ENCODE measurements around the gene CAND1.

DNA sequence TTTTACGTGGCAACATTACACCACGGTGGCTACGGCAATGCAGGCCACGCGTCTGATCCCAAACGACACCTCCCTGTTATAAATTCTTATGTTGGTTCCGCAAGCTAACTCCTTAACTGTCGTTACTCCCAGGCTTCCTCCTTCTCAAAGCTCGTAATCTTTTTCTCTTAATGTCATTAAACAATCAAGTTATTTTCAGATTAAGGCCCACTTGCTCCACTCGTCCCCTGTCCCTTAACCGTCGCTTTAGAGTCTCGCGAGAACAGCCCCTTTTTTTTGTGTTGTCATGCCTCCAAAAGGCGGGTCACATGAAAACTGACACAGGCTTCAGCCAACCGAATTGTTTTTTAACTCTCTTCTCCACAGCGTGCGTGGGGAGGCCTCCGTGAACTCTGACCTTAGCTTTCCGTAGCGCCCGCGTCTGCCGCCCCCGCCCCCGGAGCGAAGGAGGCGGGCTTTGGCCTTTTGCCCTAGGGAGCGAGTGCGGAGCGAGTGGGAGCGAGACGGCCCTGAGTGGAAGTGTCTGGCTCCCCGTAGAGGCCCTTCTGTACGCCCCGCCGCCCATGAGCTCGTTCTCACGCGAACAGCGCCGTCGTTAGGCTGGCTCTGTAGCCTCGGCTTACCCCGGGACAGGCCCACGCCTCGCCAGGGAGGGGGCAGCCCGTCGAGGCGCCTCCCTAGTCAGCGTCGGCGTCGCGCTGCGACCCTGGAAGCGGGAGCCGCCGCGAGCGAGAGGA is at the start of gene CAND1:
- TF ChIP-seq, protein P1, sequence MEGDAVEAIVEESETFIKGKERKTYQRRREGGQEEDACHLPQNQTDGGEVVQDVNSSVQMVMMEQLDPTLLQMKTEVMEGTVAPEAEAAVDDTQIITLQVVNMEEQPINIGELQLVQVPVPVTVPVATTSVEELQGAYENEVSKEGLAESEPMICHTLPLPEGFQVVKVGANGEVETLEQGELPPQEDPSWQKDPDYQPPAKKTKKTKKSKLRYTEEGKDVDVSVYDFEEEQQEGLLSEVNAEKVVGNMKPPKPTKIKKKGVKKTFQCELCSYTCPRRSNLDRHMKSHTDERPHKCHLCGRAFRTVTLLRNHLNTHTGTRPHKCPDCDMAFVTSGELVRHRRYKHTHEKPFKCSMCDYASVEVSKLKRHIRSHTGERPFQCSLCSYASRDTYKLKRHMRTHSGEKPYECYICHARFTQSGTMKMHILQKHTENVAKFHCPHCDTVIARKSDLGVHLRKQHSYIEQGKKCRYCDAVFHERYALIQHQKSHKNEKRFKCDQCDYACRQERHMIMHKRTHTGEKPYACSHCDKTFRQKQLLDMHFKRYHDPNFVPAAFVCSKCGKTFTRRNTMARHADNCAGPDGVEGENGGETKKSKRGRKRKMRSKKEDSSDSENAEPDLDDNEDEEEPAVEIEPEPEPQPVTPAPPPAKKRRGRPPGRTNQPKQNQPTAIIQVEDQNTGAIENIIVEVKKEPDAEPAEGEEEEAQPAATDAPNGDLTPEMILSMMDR (IDR thresholded peaks at IDR 0.05; ENCODE audit: low read length), result no peak
- no peak for TF ChIP-seq EZH2 (IDR thresholded peaks at IDR 0.05; ENCODE audit: borderline replicate concordance, low read length)

Data from OCI-LY1 (cell line).